Activated CD8-positive, alpha-beta memory T cell treated with anti-CD3 and anti-CD28 coated beads for 36 hours (primary cell): ENCODE measurements around the gene ARNT2. TPM values are rescaled to one million over a fixed set of nuclear protein-coding genes. Genes with fewer than 3 reads are reported as not detected.

Source experiments
- CTCF ChIA-PET: fragments of 350-600 bp; sonication (Branson Sonifier 250); formaldehyde crosslinking; loops from one replicate; lab custom pipeline; 2021; ENCODE audit warnings: antibody characterized with exemption; lab: Charles Lee
- POLR2A ChIA-PET: fragments of 350-600 bp; sonication (Branson Sonifier 250); formaldehyde crosslinking; loops from one replicate; lab custom pipeline; 2021; ENCODE audit warnings: antibody characterized with exemption; lab: Charles Lee
- total RNA-seq, 2 experiments: library from RNA; stranded (reverse); gene quantifications; one replicate each; pipeline ENCODE4 v1.2.3, GENCODE V29; 2021

Gene ARNT2
- total RNA-seq, 2 experiments from 2014 or later: not detected

- ChIA-PET POLR2A (no interaction called here), CTCF (no interaction called here)
Observed at GRCh38 chr15:80459380-80459779, 55.2 kb downstream of the ARNT2 start.

GRCh38 chr15:80459818-80460217, 55.6 kb downstream of the ARNT2 start:
- ChIA-PET POLR2A (no interaction called here), CTCF (interaction anchor here (1.6 kb wide), 1 partner anchor 316 kb away, joined by 4 read pairs; no protein-coding TSS in a partner anchor)

GRCh38 chr15:80461356-80462095, 57.3 kb downstream of the ARNT2 start:
- ChIA-PET POLR2A (no interaction called here), CTCF (interaction anchor here (1.6 kb wide), 1 partner anchor 315 kb away, joined by 4 read pairs; no protein-coding TSS in a partner anchor)

- ChIA-PET POLR2A (no interaction called here), CTCF (no interaction called here)
Observed at GRCh38 chr15:80462111-80462510, 57.9 kb downstream of the ARNT2 start.

- ChIA-PET CTCF (no interaction called here), POLR2A (no interaction called here)
Observed at GRCh38 chr15:80462836-80463512, 58.8 kb downstream of the ARNT2 start.

- CTCF ChIA-PET: interaction anchor here (0.5 to 1.4 kb wide), 2 partner anchors 9 to 582 kb away, joined by 3 to 4 read pairs; no protein-coding TSS in a partner anchor
- POLR2A ChIA-PET: interaction anchor here (0.6 kb wide), 1 partner anchor 233 kb away, joined by 3 read pairs; no protein-coding TSS in a partner anchor
Observed at GRCh38 chr15:80464951-80465625, 60.9 kb downstream of the ARNT2 start.

GRCh38 chr15:80465626-80466005, 61.4 kb downstream of the ARNT2 start:
- ChIA-PET POLR2A (interaction anchor here (0.6 kb wide), 1 partner anchor 233 kb away, joined by 3 read pairs; no protein-coding TSS in a partner anchor), CTCF (interaction anchor here (0.5 kb wide), 1 partner anchor 581 kb away, joined by 3 read pairs; no protein-coding TSS in a partner anchor)

- ChIA-PET POLR2A (no interaction called here), CTCF (no interaction called here)
Observed at GRCh38 chr15:80466543-80466942, 62.4 kb downstream of the ARNT2 start.

GRCh38 chr15:80467311-80467714, 63.1 kb downstream of the ARNT2 start:
- CTCF ChIA-PET: no interaction called here
- POLR2A ChIA-PET: no interaction called here

- POLR2A ChIA-PET: no interaction called here
- CTCF ChIA-PET: no interaction called here
Observed at GRCh38 chr15:80468796-80469195, 64.6 kb downstream of the ARNT2 start.

GRCh38 chr15:80471881-80472280, 67.7 kb downstream of the ARNT2 start:
- POLR2A ChIA-PET: no interaction called here
- CTCF ChIA-PET: no interaction called here

GRCh38 chr15:80473286-80474223, 69.4 kb downstream of the ARNT2 start:
- POLR2A ChIA-PET: no interaction called here

GRCh38 chr15:80474224-80475215, 70.3 kb downstream of the ARNT2 start:
- POLR2A ChIA-PET: no interaction called here

More at GRCh38 chr15:80473286-80474223, 69.4 kb downstream of the ARNT2 start:
- CTCF ChIA-PET: no interaction called here

GRCh38 chr15:80475572-80475971, 71.4 kb downstream of the ARNT2 start:
- CTCF ChIA-PET: interaction anchor here (0.7 kb wide), 1 partner anchor 476 kb away, joined by 3 read pairs; no protein-coding TSS in a partner anchor

More at GRCh38 chr15:80474224-80475215, 70.3 kb downstream of the ARNT2 start:
- CTCF ChIA-PET: interaction anchor here (0.7 kb wide), 1 partner anchor 477 kb away, joined by 3 read pairs; no protein-coding TSS in a partner anchor

GRCh38 chr15:80476036-80476435, 71.9 kb downstream of the ARNT2 start:
- POLR2A ChIA-PET: no interaction called here
- CTCF ChIA-PET: no interaction called here

More at GRCh38 chr15:80475572-80475971, 71.4 kb downstream of the ARNT2 start:
- POLR2A ChIA-PET: no interaction called here

GRCh38 chr15:80478075-80478474, 73.9 kb downstream of the ARNT2 start:
- POLR2A ChIA-PET: no interaction called here
- CTCF ChIA-PET: no interaction called here

- ChIA-PET POLR2A (no interaction called here), CTCF (interaction anchor here (1.1 kb wide), 1 partner anchor 23 kb away, joined by 4 read pairs; no protein-coding TSS in a partner anchor)
Observed at GRCh38 chr15:80479191-80479590, 75.0 kb downstream of the ARNT2 start.
